ENCODE results near the gene ANKRD44.

The ANKRD44 gene

DNA sequence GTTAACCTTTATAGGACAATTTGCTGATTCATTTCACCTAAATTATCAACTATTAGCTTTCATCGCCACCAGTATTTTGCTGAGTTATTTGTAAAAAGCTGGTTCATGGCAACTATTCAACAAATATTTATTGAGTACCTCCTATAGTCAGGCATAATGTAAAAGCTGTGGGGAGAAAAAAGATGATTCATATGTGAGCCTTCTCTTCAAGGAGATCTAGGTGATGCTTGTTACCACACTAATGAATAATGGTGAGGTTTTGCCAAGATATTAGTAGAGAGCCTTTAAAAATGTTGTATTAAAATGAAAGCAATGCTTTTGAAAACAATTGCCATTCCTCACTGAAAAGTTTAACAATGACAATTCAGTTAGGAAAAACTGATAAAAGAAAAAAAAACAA lies 187.8 kb downstream of the ANKRD44 start:
- H3K27me3 ChIP-seq (ENCODE audit: insufficient read depth, low read length): no peaks in the 10 kb centered on the region
- no peak overlapping the region for H3K4me3 ChIP-seq (ENCODE audit: low read depth, low read length)
- H2BK120ac ChIP-seq (ENCODE audit: insufficient read depth, low read length, poor library complexity): no peak overlapping the region
- H2AK5ac ChIP-seq (ENCODE audit: low read length): no peak overlapping the region
- H3K36me3 ChIP-seq (ENCODE audit: control insufficient read depth in 1 of 2, insufficient read depth in 2 of 2, low read length in 2 of 2): no peaks in the 10 kb centered on the region
- H4K91ac ChIP-seq (ENCODE audit: low read depth, low read length): no peak overlapping the region
- no peak overlapping the region for H3K27ac ChIP-seq (ENCODE audit: low read depth, low read length)
- H2BK12ac ChIP-seq (ENCODE audit: low read length): no peak overlapping the region
- no peak overlapping the region for H3K4me2 ChIP-seq (ENCODE audit: low read length)
- WGBS (ENCODE audit: extremely low coverage, insufficient coverage, insufficient read length): no CpG with 5 or more reads among the region's 1 CpG
- no peak for DNase-seq
- no peak overlapping the region for H2AFZ ChIP-seq (ENCODE audit: insufficient read depth, low read length, poor library complexity)
- no peaks in the 10 kb centered on the region for H3K9me3 ChIP-seq (ENCODE audit: insufficient read depth, low read depth, low read length)
- no peak overlapping the region for H3K18ac ChIP-seq (ENCODE audit: low read length)
- no peaks in the 10 kb centered on the region for H3K79me2 ChIP-seq (ENCODE audit: control insufficient read depth, insufficient read depth, low read length, poor library complexity)
- no peak overlapping the region for H3K4ac ChIP-seq (ENCODE audit: low read depth, low read length)
- no peak overlapping the region for H4K8ac ChIP-seq (ENCODE audit: low read depth, low read length)
- no peak overlapping the region for H4K12ac ChIP-seq (ENCODE audit: low read depth, low read length)
- no peak overlapping the region for H3K23ac ChIP-seq (ENCODE audit: low read length)
- no peak overlapping the region for H3K9ac ChIP-seq (ENCODE audit: low read length)
- H3K79me1 ChIP-seq (ENCODE audit: low read length): no peaks in the 10 kb centered on the region
- H2BK5ac ChIP-seq (ENCODE audit: low read depth, low read length, poor library complexity): no peak overlapping the region
- no peak overlapping the region for H3K14ac ChIP-seq (ENCODE audit: low read length)
- no peaks in the 10 kb centered on the region for H3K4me1 ChIP-seq (ENCODE audit: control insufficient read depth in 1 of 2, insufficient read depth in 2 of 2, low read length in 2 of 2)

- no peak overlapping the region for H2BK12ac ChIP-seq (ENCODE audit: low read length)
- no peaks in the 10 kb centered on the region for H3K36me3 ChIP-seq (ENCODE audit: control insufficient read depth in 1 of 2, insufficient read depth in 2 of 2, low read length in 2 of 2)
- no peak overlapping the region for H3K27ac ChIP-seq (ENCODE audit: low read depth, low read length)
- no peaks in the 10 kb centered on the region for H3K79me2 ChIP-seq (ENCODE audit: control insufficient read depth, insufficient read depth, low read length, poor library complexity)
- no peak overlapping the region for H2AK5ac ChIP-seq (ENCODE audit: low read length)
- H3K27me3 ChIP-seq (ENCODE audit: insufficient read depth, low read length): no peaks in the 10 kb centered on the region
- no peak for DNase-seq
- no peaks in the 10 kb centered on the region for H3K79me1 ChIP-seq (ENCODE audit: low read length)
- no peak overlapping the region for H4K12ac ChIP-seq (ENCODE audit: low read depth, low read length)
- no peak overlapping the region for H3K9ac ChIP-seq (ENCODE audit: low read length)
- no peak overlapping the region for H3K4ac ChIP-seq (ENCODE audit: low read depth, low read length)
- WGBS (ENCODE audit: extremely low coverage, insufficient coverage, insufficient read length): no CpG with 5 or more reads among the region's 6 CpGs
- no peak overlapping the region for H2BK120ac ChIP-seq (ENCODE audit: insufficient read depth, low read length, poor library complexity)
- H4K91ac ChIP-seq (ENCODE audit: low read depth, low read length): no peak overlapping the region
- no peak overlapping the region for H4K8ac ChIP-seq (ENCODE audit: low read depth, low read length)
- H3K23ac ChIP-seq (ENCODE audit: low read length): no peak overlapping the region
- no peak overlapping the region for H3K18ac ChIP-seq (ENCODE audit: low read length)
- no peaks in the 10 kb centered on the region for H3K4me1 ChIP-seq (ENCODE audit: control insufficient read depth in 1 of 2, insufficient read depth in 2 of 2, low read length in 2 of 2)
- H2BK5ac ChIP-seq (ENCODE audit: low read depth, low read length, poor library complexity): no peak overlapping the region
- no peak overlapping the region for H3K14ac ChIP-seq (ENCODE audit: low read length)
- H3K4me3 ChIP-seq (ENCODE audit: low read depth, low read length): no peak overlapping the region
- no peak overlapping the region for H3K4me2 ChIP-seq (ENCODE audit: low read length)
- H2AFZ ChIP-seq (ENCODE audit: insufficient read depth, low read length, poor library complexity): no peak overlapping the region
- H3K9me3 ChIP-seq (ENCODE audit: insufficient read depth, low read depth, low read length): no peaks in the 10 kb centered on the region
Measured at GRCh38 chr2:197121756-197122385, 188.7 kb downstream of the ANKRD44 start.

- H3K14ac ChIP-seq (ENCODE audit: low read length): no peak overlapping the region
- DNase-seq: no peak
- no peak overlapping the region for H3K4me2 ChIP-seq (ENCODE audit: low read length)
- no peaks in the 10 kb centered on the region for H3K79me2 ChIP-seq (ENCODE audit: control insufficient read depth, insufficient read depth, low read length, poor library complexity)
- no peak overlapping the region for H3K18ac ChIP-seq (ENCODE audit: low read length)
- no peak overlapping the region for H3K23ac ChIP-seq (ENCODE audit: low read length)
- H3K27ac ChIP-seq (ENCODE audit: low read depth, low read length): no peak overlapping the region
- no peak overlapping the region for H3K4ac ChIP-seq (ENCODE audit: low read depth, low read length)
- H3K4me3 ChIP-seq (ENCODE audit: low read depth, low read length): no peak overlapping the region
- no peaks in the 10 kb centered on the region for H3K27me3 ChIP-seq (ENCODE audit: insufficient read depth, low read length)
- H3K36me3 ChIP-seq (ENCODE audit: control insufficient read depth in 1 of 2, insufficient read depth in 2 of 2, low read length in 2 of 2): peaks cover 0 to under 1% of the 10 kb centered on the region in 2 experiments
- H3K9me3 ChIP-seq (ENCODE audit: insufficient read depth, low read depth, low read length): no peaks in the 10 kb centered on the region
- H3K79me1 ChIP-seq (ENCODE audit: low read length): no peaks in the 10 kb centered on the region
- H2BK12ac ChIP-seq (ENCODE audit: low read length): no peak overlapping the region
- H2AFZ ChIP-seq (ENCODE audit: insufficient read depth, low read length, poor library complexity): no peak overlapping the region
- no peak overlapping the region for H4K12ac ChIP-seq (ENCODE audit: low read depth, low read length)
- no peak overlapping the region for H3K9ac ChIP-seq (ENCODE audit: low read length)
- peaks cover 0 to under 1% of the 10 kb centered on the region in 2 experiments for H3K4me1 ChIP-seq (ENCODE audit: control insufficient read depth in 1 of 2, insufficient read depth in 2 of 2, low read length in 2 of 2)
- no peak overlapping the region for H4K91ac ChIP-seq (ENCODE audit: low read depth, low read length)
- no peak overlapping the region for H2BK120ac ChIP-seq (ENCODE audit: insufficient read depth, low read length, poor library complexity)
- no CpG with 5 or more reads among the region's 8 CpGs for WGBS (ENCODE audit: extremely low coverage, insufficient coverage, insufficient read length)
- H2AK5ac ChIP-seq (ENCODE audit: low read length): no peak overlapping the region
- no peak overlapping the region for H2BK5ac ChIP-seq (ENCODE audit: low read depth, low read length, poor library complexity)
- no peak overlapping the region for H4K8ac ChIP-seq (ENCODE audit: low read depth, low read length)
Measured at GRCh38 chr2:197121255-197121654, 189.3 kb downstream of the ANKRD44 start.

DNA sequence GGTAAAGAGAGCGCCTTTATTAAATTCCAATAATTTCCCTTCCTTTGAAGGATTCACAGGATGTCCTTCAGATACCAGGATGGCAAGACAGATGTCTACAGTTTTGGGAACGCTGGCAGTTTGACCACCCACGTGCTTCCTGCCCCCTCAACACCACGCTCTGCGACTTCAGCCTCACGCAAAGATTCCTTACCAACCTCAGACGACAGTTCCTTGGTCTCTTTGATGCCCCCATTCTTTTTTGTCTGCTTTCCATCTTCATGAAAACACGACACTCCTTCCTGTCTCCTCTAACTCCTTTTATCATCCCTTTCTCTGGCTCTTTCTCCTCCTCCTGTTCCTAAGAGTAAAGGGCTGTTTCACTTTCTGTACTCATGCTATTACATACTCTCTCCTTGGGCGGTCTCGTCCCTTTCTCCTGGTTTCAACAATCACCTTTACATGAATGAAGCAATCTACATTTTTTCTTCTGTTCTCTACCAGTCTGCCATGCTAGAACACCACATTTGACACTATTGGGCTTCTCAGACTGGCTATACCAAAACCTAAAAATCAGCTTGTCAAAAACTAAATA lies 194.2 kb downstream of the ANKRD44 start:
- H3K18ac ChIP-seq (ENCODE audit: low read length): no peak overlapping the region
- no peak overlapping the region for H3K14ac ChIP-seq (ENCODE audit: low read length)
- no peak overlapping the region for H2BK12ac ChIP-seq (ENCODE audit: low read length)
- H4K91ac ChIP-seq (ENCODE audit: low read depth, low read length): no peak overlapping the region
- no peak overlapping the region for H2BK5ac ChIP-seq (ENCODE audit: low read depth, low read length, poor library complexity)
- WGBS (ENCODE audit: extremely low coverage, insufficient coverage, insufficient read length): no CpG with 5 or more reads among the region's 10 CpGs
- no peak overlapping the region for H3K9ac ChIP-seq (ENCODE audit: low read length)
- H3K79me1 ChIP-seq (ENCODE audit: low read length): no peaks in the 10 kb centered on the region
- H3K23ac ChIP-seq (ENCODE audit: low read length): no peak overlapping the region
- no peaks in the 10 kb centered on the region for H3K9me3 ChIP-seq (ENCODE audit: insufficient read depth, low read depth, low read length)
- no peak for DNase-seq
- no peak overlapping the region for H2AFZ ChIP-seq (ENCODE audit: insufficient read depth, low read length, poor library complexity)
- no peak overlapping the region for H3K27ac ChIP-seq (ENCODE audit: low read depth, low read length)
- H4K8ac ChIP-seq (ENCODE audit: low read depth, low read length): no peak overlapping the region
- no peak overlapping the region for H2AK5ac ChIP-seq (ENCODE audit: low read length)
- H3K4me1 ChIP-seq (ENCODE audit: control insufficient read depth in 1 of 2, insufficient read depth in 2 of 2, low read length in 2 of 2): peaks cover 0 to 2% of the 10 kb centered on the region in 2 experiments
- H3K4me2 ChIP-seq (ENCODE audit: low read length): no peak overlapping the region
- H3K27me3 ChIP-seq (ENCODE audit: insufficient read depth, low read length): no peaks in the 10 kb centered on the region
- no peak overlapping the region for H2BK120ac ChIP-seq (ENCODE audit: insufficient read depth, low read length, poor library complexity)
- H3K36me3 ChIP-seq (ENCODE audit: control insufficient read depth in 1 of 2, insufficient read depth in 2 of 2, low read length in 2 of 2): peaks cover 0 to 1% of the 10 kb centered on the region in 2 experiments
- no peak overlapping the region for H3K4me3 ChIP-seq (ENCODE audit: low read depth, low read length)
- H3K79me2 ChIP-seq (ENCODE audit: control insufficient read depth, insufficient read depth, low read length, poor library complexity): no peaks in the 10 kb centered on the region
- no peak overlapping the region for H4K12ac ChIP-seq (ENCODE audit: low read depth, low read length)
- no peak overlapping the region for H3K4ac ChIP-seq (ENCODE audit: low read depth, low read length)

All from trophoblast cell (in vitro differentiated cells and primary cell).